Activated CD4-positive, alpha-beta T cell treated with anti-CD3 and anti-CD28 coated beads for 36 hours (primary cell): ENCODE data around the gene CACNA2D1. TPM values are rescaled to one million over a fixed set of nuclear protein-coding genes. Genes with fewer than 3 reads are reported as not detected.

Experiments
- ATAC-seq: fragments of 200-7000 bp; cut with Tn5 transposase; one replicate; pipeline ENCODE4 v1.10.0; 2021; ENCODE audit warnings: mild to moderate bottlenecking, moderate library complexity
- CTCF ChIA-PET: fragments of 350-600 bp; sonication (Branson Sonifier 250); formaldehyde crosslinking; loops from one replicate; lab custom pipeline; 2021; ENCODE audit warnings: antibody characterized with exemption; lab: Charles Lee
- POLR2A ChIA-PET: fragments of 350-600 bp; sonication (Branson Sonifier 250); formaldehyde crosslinking; loops from one replicate; lab custom pipeline; 2021; ENCODE audit warnings: antibody characterized with exemption, inconsistent platforms; lab: Charles Lee
- DNase-seq: peaks from one replicate; pipeline ENCODE4 v3.0.0-alpha.2; 2020
- H3K27ac Mint-ChIP-seq: one replicate; pipeline ENCODE4 v1.8.0; 2021; ENCODE audit warnings: mixed read lengths
- H3K27me3 Mint-ChIP-seq: one replicate; pipeline ENCODE4 v1.8.0; 2021; ENCODE audit warnings: mixed read lengths
- H3K36me3 Mint-ChIP-seq: one replicate; pipeline ENCODE4 v1.8.0; 2021; ENCODE audit warnings: low read depth, mixed read lengths
- H3K4me1 Mint-ChIP-seq: one replicate; pipeline ENCODE4 v1.8.0; 2021; ENCODE audit warnings: mixed read lengths
- H3K4me3 Mint-ChIP-seq: one replicate; pipeline ENCODE4 v1.8.0; 2021; ENCODE audit warnings: mild to moderate bottlenecking, moderate library complexity, mixed read lengths
- H3K9me3 Mint-ChIP-seq: one replicate; pipeline ENCODE4 v1.8.0; 2021; ENCODE audit warnings: low read depth, mixed read lengths
- intact Hi-C, 2 experiments: fragments of 100-400 bp; cut with DNase I in 1 of 2; cut with micrococcal nuclease in 1 of 2; formaldehyde crosslinking; loops; one replicate each; pipeline versions ENCODE4 v1.14.2 to v1.15.1; 2022 to 2024; cut with DNase I, micrococcal nuclease
- total RNA-seq, 2 experiments: library from RNA; stranded (reverse); gene quantifications; one replicate each; pipeline ENCODE4 v1.2.3, GENCODE V29; 2021

The CACNA2D1 gene
- total RNA-seq, 2 experiments from 2014 or later = not detected

DNA sequence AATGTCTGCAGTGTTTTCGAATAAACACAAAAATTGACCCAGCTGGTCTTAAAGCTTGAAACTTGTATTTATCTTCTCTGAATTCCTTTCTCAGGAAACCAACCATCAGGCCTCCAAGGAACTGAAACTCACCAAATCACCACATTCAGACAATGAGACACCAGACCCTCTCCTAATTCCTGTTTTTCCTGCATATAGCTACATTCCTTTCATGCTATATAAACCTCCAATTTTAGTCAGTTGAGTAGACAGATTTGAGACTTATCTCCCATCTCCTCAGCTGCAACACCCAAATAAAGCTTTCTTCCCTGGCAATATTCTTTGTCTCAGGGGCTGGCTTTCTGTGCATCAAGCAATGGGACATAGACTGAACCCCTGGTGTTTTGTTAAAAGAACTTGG is 317.0 kb downstream of the CACNA2D1 start:
- ATAC-seq = no peak
- intact Hi-C loops = no loop called here

DNA sequence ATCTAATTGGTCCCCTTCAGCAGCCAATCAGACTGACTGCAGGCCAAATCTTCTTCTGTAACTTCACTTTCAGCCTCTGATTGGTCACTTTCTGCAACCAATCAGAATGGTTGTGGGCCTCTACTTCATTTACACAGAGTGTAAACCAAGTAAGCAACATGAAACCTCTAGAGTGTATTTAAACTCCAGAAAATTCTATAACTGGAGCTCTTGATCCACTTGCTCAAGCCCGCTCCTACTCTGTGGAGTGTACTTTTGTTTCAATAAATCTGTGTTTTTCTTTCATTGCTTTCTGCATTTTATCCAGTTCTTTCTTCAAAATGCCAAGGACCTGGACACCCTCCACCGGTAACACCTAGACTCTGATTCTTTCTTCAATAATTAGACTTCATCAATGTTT is 319.1 kb downstream of the CACNA2D1 start:
- no peaks in the 10 kb centered on the region for H3K27me3 Mint-ChIP-seq
- H3K36me3 Mint-ChIP-seq = no peaks in the 10 kb centered on the region
- H3K27ac Mint-ChIP-seq = no peak overlapping the region
- ATAC-seq (no peak), DNase-seq (no peak)
- POLR2A ChIA-PET = no interaction called here
- no peak overlapping the region for H3K4me3 Mint-ChIP-seq
- no peaks in the 10 kb centered on the region for H3K4me1 Mint-ChIP-seq
- CTCF ChIA-PET = no interaction called here
- intact Hi-C loops = no loop called here
- peaks cover 1% of the 10 kb centered on the region for H3K9me3 Mint-ChIP-seq

More for the DNA sequence above, 317.0 kb downstream of the CACNA2D1 start:
- no peaks in the 10 kb centered on the region for H3K4me1 Mint-ChIP-seq
- peaks cover 1% of the 10 kb centered on the region for H3K9me3 Mint-ChIP-seq
- no peak for DNase-seq
- POLR2A ChIA-PET = no interaction called here
- CTCF ChIA-PET = interaction anchor here (0.7 kb wide), 1 partner anchor 85 kb away, joined by 3 read pairs; no protein-coding TSS in a partner anchor
- H3K36me3 Mint-ChIP-seq = no peaks in the 10 kb centered on the region
- H3K27ac Mint-ChIP-seq = no peak overlapping the region
- no peak overlapping the region for H3K4me3 Mint-ChIP-seq
- no peaks in the 10 kb centered on the region for H3K27me3 Mint-ChIP-seq

DNA sequence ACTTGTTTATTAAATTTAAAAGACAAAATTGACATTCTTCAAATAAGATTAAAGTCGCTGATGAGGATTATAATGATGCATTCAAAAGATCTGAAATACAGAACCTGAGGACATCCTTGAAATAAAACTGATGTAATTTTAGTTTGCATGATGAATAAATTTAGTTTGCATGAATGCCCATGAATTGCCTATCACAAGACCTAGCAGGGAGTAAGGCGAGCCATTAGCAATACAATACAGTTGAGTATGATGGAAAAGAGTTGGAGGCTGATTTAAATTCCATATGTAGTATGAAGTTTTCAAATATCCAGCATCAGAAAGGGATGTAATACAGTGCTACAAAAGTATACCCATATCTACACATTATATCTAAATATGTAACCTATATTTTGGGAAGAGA is 321.3 kb downstream of the CACNA2D1 start:
- Mint-ChIP-seq H3K4me3 (no peak overlapping the region), H3K36me3 (no peaks in the 10 kb centered on the region), H3K9me3 (peaks cover 1% of the 10 kb centered on the region), H3K4me1 (no peaks in the 10 kb centered on the region), H3K27ac (no peak overlapping the region), H3K27me3 (no peaks in the 10 kb centered on the region)
- intact Hi-C loops = no loop called here
- DNase-seq (no peak), ATAC-seq (no peak)
- POLR2A ChIA-PET = no interaction called here
- CTCF ChIA-PET = no interaction called here

DNA sequence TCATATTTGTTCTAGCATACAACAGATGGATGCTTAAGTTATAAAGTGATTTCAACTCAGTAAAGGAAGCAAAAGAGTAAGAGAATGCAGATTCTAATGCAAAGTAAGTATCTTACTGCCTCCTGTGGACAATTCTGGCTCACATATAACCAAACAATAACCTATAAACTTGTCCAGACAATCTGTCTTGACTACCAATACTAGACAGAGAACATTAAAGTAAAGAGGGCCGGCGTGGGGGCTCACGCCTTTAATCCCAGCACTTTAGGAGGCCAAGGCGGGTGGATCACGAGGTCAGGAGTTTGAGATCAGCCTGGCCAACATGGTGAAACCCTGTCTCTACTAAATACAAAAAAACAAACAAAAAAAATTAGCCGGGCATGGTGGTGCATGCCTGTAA is 329.3 kb downstream of the CACNA2D1 start:
- Mint-ChIP-seq H3K27ac (no peak overlapping the region), H3K27me3 (no peaks in the 10 kb centered on the region), H3K4me1 (no peaks in the 10 kb centered on the region), H3K36me3 (no peaks in the 10 kb centered on the region), H3K4me3 (no peak overlapping the region), H3K9me3 (peaks cover 3% of the 10 kb centered on the region)
- ATAC-seq (no peak), DNase-seq (no peak)
- intact Hi-C loops = no loop called here
- ChIA-PET POLR2A (no interaction called here), CTCF (no interaction called here)

DNA sequence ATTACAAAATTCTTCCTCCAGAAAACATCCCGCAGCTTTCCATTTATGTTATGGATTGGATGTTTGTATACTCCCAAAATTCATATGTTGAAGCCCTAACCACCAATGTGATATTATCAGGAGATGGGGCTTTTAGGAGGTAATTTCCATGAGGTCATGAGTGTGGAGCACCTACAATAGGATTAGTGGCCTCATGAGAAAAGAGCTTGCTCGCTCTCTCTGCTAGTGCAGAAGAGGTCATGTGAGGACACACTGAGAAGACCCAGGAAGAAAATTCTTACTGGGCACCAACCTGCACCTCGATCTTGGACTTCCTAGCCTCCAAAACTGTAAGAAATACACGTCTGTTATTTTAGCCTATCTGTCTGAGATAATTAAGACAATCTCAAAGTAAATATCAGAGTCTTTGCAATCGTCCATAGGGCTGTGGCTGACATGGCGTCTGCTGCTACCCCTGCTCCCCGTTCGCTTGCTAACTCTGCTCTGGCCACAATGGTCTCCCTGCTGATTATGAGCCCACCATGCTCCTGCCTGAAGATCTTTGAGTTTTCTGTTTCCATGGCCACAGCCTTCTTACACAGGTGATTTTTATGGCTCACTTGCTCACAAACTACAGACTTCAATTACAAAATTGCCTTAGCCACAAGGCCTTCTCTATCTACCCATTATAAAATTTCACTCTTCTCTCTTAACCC is 333.3 kb downstream of the CACNA2D1 start:
- ChIA-PET POLR2A (no interaction called here), CTCF (no interaction called here)
- ATAC-seq = no peak
- no peaks in the 10 kb centered on the region for H3K27me3 Mint-ChIP-seq
- no peaks in the 10 kb centered on the region for H3K36me3 Mint-ChIP-seq
- H3K9me3 Mint-ChIP-seq = peaks cover 3% of the 10 kb centered on the region
- no peak overlapping the region for H3K4me3 Mint-ChIP-seq
- no peak overlapping the region for H3K27ac Mint-ChIP-seq
- DNase-seq = no peak
- intact Hi-C loops = no loop called here
- no peaks in the 10 kb centered on the region for H3K4me1 Mint-ChIP-seq

DNA sequence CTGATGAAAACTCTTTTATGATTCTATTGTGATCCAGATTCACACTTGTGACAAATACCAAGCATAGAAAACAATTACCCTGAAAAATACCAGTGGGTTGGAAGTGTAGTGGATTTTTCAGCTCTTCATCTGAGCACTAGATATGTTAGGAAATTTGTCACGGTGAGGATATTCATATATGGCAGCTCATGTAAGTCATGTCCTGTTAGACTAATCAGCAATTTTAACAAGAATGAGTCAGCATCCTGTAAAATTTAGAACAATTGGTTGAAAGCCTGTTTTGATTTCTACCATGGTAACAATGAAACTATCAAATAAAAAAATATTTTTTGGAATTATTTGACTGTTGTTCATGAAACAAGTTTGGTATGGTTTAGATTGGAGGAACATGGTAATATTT is 334.3 kb downstream of the CACNA2D1 start:
- DNase-seq = no peak
- Mint-ChIP-seq H3K36me3 (no peaks in the 10 kb centered on the region), H3K4me1 (no peaks in the 10 kb centered on the region), H3K27ac (no peak overlapping the region), H3K9me3 (peaks cover 3% of the 10 kb centered on the region), H3K27me3 (no peaks in the 10 kb centered on the region), H3K4me3 (no peak overlapping the region)
- intact Hi-C loops = no loop called here
- no peak for ATAC-seq
- CTCF ChIA-PET = no interaction called here
- POLR2A ChIA-PET = no interaction called here

DNA sequence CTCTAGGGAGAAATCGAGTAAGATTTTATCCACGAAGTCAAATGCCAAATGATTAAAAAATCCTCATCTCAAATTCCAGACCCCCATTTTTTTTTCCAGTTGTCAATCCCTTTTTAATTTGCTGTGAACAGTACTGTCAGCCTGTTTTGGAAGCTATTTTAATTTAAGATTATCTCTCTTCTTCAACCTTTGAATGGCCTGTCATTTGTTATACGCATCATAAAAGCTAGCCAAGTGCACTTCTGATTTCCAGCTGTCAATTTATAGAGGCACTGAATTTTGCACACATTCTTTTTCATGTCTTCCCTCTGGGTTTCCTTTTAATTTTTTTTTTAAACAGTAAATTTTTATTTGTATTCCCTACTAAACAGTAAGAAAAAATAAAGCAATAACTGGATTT is 337.4 kb downstream of the CACNA2D1 start:
- Mint-ChIP-seq H3K36me3 (no peaks in the 10 kb centered on the region), H3K4me3 (no peak overlapping the region), H3K27ac (no peak overlapping the region), H3K9me3 (peaks cover 3% of the 10 kb centered on the region), H3K4me1 (no peaks in the 10 kb centered on the region), H3K27me3 (no peaks in the 10 kb centered on the region)
- ChIA-PET CTCF (no interaction called here), POLR2A (no interaction called here)
- intact Hi-C loops = no loop called here
- DNase-seq (no peak), ATAC-seq (no peak)

DNA sequence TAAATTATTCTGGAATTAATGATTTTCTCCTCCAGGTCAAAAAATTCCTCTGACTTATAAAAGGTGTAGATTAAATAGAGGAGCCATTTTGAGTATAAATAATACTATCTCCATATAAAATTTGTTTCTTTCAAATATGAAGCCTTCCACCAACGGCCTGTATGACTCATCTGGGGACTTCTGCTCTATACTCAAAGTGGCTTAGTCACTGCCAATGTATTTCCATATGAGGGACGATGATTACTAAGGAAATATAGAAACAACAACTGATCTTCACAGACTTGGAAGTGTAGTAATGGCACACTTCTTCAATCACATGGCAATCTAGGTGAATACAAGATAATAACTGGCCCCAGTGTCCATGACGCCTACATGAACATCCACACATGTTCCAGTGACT is 338.1 kb downstream of the CACNA2D1 start:
- H3K27ac Mint-ChIP-seq = no peak overlapping the region
- H3K36me3 Mint-ChIP-seq = no peaks in the 10 kb centered on the region
- ATAC-seq = no peak
- CTCF ChIA-PET = no interaction called here
- POLR2A ChIA-PET = no interaction called here
- DNase-seq = no peak
- peaks cover under 1% of the 10 kb centered on the region for H3K9me3 Mint-ChIP-seq
- H3K4me1 Mint-ChIP-seq = no peaks in the 10 kb centered on the region
- intact Hi-C loops = no loop called here
- no peaks in the 10 kb centered on the region for H3K27me3 Mint-ChIP-seq
- H3K4me3 Mint-ChIP-seq = no peak overlapping the region

DNA sequence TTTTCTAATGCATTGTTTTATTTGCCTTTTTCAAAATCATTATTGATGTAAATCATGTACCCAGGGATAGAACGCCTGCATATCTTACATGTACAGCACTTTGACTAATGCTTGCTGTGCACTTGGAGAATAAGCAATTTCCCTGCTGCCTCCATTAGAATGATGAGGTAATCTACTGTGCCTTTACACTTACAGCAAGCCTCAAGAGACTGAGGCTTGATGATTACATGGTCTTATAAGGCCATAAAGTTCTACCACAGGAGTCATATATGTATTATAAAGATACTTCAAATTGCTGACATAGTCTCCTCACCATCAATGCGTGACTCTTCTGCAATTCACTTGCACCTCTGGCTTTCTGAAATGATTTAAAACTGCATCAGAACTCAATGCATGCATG is 345.2 kb downstream of the CACNA2D1 start:
- no peaks in the 10 kb centered on the region for H3K4me1 Mint-ChIP-seq
- POLR2A ChIA-PET = no interaction called here
- no peak for DNase-seq
- ATAC-seq = no peak
- no peaks in the 10 kb centered on the region for H3K36me3 Mint-ChIP-seq
- H3K9me3 Mint-ChIP-seq = no peaks in the 10 kb centered on the region
- intact Hi-C loops = no loop called here
- H3K4me3 Mint-ChIP-seq = no peak overlapping the region
- no peaks in the 10 kb centered on the region for H3K27me3 Mint-ChIP-seq
- H3K27ac Mint-ChIP-seq = no peak overlapping the region
- CTCF ChIA-PET = no interaction called here

DNA sequence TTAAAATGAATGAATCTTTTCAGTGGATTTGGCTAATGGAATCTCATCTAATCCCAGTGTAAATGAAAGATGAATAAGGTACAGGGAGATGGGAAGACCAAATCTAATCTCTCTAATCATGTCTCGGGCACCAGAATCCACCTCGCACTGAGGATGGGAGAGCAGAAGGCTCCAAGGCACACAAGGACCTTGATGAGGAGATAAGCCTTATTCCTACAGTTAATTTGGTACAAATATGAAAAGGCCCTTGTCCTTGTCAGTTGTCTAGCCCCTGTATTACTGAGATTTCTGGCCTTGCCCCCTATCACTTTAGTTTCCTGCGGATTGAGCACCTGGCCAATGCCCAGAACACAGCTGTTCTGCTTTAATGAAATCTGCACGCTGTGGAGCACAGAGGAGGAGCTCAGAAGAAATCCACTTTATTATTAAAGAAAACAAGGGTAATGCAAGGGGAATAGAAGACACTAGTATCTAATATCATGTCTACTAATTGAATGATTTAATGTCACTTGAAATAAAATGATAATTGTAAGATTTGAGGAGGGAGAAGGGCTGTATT is 352.4 kb downstream of the CACNA2D1 start:
- Mint-ChIP-seq H3K4me1 (no peaks in the 10 kb centered on the region), H3K27me3 (no peaks in the 10 kb centered on the region), H3K9me3 (peaks cover 2% of the 10 kb centered on the region), H3K27ac (no peak overlapping the region), H3K4me3 (no peak overlapping the region), H3K36me3 (no peaks in the 10 kb centered on the region)
- ChIA-PET CTCF (no interaction called here), POLR2A (no interaction called here)
- DNase-seq (no peak), ATAC-seq (no peak)
- intact Hi-C loops = no loop called here

DNA sequence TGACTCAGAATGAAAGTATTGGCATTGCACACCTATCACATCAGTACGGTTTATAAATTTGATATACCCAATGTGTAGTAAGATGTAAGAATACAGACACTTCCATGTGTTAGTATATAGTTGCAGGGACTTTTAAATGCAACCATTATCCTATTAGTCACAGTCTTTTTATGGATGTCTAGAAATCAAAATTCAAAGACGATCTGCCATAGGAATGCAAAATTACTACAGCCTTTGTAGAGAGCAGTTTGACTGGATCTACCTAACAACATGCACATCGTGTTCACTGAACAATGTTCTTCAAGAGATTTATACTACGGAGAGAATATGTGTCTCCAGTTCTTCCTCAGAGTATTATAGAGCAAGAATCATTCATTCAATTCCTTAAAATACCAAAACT is 356.5 kb downstream of the CACNA2D1 start:
- Mint-ChIP-seq H3K9me3 (peaks cover 4% of the 10 kb centered on the region), H3K4me1 (no peaks in the 10 kb centered on the region), H3K27me3 (no peaks in the 10 kb centered on the region), H3K36me3 (no peaks in the 10 kb centered on the region), H3K4me3 (no peak overlapping the region), H3K27ac (no peak overlapping the region)
- no peak for ATAC-seq
- intact Hi-C loops = no loop called here
- ChIA-PET POLR2A (no interaction called here), CTCF (no interaction called here)
- DNase-seq = no peak

DNA sequence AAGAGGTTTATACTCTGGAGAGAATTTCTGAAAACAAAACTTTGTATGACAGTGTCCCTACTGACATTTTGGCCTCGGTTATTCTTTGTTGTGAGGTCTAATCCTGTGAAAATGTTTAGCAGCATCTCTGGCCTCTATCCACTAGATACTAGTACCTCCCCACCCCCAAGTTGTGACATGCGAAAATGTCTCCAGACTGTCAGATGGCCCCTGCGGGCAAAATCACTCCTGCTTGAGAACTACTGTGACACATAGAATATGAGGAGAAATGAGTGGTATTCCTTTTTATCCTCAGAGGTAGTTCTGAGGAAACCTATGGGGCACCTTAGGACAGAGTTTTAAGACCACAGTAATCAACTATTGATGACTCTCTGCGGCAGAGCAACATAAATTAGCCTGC is 358.5 kb downstream of the CACNA2D1 start:
- DNase-seq (no peak), ATAC-seq (no peak)
- Mint-ChIP-seq H3K4me3 (no peak overlapping the region), H3K27me3 (no peaks in the 10 kb centered on the region), H3K36me3 (no peaks in the 10 kb centered on the region), H3K4me1 (no peaks in the 10 kb centered on the region), H3K9me3 (peaks cover 2% of the 10 kb centered on the region), H3K27ac (no peak overlapping the region)
- intact Hi-C loops = no loop called here
- CTCF ChIA-PET = no interaction called here
- POLR2A ChIA-PET = no interaction called here
